ENCODE measurements around the gene ELL2.
"Not testable (repeated sequence)": the region's sequence is repeated elsewhere in the genome, so short reads cannot be mapped to it uniquely, and the experiment has no call there.

ELL2 gene

DNA sequence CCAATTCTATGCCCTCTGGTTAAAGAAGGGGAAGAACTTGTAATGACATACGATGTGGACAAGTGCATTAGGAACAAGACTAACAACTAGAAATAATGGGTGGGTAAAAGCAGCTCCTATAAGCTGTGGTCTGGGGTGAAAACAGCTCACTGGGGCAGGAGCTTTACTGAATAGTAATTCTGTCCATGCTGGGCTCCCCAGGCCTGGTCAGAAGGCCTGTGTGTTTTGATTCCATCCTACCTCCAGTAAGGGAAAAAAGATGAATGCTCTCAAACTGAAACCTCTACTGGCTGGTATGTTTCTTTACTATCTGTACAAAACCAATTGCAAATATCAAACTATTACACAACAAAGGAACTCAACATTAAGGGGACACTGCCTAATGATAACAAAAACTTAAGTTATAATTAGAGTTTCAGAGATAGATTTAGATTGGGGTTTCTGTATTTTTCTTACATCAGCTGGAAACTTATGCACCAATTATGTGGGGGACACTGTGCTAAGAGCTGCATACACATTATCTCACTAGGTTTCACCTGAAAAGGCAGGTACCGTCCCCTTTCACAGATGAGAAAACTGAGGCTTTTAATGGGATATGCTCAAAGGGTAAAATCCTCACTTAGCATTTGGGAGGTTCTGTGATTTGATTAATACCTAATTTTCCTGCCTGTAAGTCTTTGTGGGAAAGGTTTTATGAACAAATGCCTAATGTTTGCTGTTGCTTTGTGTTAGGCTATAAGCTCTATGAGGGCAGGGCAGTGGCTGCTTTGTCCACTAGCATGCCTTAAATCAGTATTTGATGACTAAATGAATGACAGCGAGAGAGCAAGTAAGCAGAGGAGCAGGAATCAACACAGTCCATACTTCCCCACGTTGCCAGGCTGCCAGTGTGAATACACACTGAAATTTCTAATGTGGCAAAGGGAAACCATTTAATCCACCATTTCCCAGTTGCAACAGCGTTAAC is 53.6 kb downstream of the ELL2 start:
- DNase-seq (ENCODE audit: low read depth) = no peak

DNA sequence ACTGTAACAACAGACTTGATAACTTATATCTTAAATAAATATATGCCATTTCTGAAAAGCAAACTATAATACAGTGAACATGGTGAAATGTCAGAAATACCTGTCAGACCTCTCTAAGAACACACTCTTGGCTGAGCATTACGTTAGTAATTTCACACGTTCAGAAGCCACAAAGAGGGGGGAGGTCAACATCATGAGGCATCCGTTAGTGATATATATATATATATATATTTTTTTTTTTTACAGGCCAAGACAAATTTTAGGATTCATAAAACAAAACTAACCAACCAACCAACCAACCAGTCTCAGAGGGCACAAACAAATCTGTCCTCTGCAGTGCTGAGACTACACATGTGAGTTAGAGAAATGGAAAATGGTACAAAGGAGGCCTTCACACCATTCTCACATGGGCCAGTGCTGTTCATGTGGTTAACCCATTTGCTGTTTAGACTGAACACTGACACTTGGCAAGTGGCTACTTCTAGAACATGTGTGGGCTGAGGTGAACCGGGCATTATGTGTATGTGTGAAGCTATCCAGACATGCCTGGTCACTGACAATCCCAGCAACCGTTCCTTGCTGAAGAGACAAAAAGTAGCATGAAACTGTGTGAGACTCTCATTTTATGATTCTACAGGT is 54.5 kb downstream of the ELL2 start:
- no peak for DNase-seq (ENCODE audit: low read depth)

- DNase-seq (ENCODE audit: low read depth) = not testable (repeated sequence)
Observed at GRCh38 chr5:95906398-95906797, 55.3 kb downstream of the ELL2 start.

GRCh38 chr5:95904827-95905226 is 56.8 kb downstream of the ELL2 start:
- no peak for DNase-seq (ENCODE audit: low read depth)

- DNase-seq (ENCODE audit: low read depth) = no peak
Observed at GRCh38 chr5:95903838-95904237, 57.8 kb downstream of the ELL2 start.

DNA sequence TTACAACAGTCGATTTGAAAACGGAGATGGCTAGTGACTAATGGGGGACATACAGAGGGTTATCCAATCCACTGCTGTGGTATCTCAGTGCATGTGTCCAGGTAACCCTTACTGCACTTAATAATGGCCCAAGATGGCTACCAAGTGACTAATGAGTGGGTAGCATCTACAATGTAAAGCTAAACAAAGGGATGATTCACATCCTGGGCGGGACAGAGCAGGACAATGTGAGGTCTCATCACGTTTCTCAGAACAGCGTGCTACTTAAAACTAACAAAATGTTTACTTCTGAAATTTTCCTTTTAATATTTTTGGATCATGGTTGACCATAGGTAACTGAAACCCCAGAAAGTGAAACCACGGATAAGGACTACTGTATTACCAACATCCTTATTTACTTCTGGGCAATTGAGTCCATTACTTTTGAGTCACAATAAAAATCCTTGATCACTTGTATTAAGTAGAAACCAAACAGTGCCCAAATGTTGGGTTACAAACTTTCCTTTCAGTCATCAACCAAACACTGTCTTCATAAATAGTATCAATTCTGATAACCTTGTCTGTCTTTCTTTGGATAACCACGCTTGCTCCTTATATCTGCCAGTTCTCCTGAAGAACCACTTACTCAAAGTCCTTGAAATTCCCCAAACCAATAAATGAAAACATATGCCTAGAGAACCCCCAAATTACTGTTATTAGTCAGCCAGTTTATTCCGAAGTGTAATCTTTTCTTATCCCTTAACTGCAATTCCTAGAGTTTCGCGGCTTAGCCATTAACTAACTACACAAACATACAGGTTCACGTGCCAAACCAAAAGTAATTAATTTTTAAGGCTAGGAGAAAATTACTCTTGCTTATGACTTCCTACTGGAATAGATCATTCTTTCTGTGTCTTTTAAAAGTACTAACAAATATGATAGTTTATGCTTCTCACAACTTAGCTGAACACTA is 59.7 kb downstream of the ELL2 start:
- DNase-seq (ENCODE audit: low read depth) = no peak

- no peak for DNase-seq (ENCODE audit: low read depth)
Observed at GRCh38 chr5:95900383-95900958, 61.2 kb downstream of the ELL2 start.

DNA sequence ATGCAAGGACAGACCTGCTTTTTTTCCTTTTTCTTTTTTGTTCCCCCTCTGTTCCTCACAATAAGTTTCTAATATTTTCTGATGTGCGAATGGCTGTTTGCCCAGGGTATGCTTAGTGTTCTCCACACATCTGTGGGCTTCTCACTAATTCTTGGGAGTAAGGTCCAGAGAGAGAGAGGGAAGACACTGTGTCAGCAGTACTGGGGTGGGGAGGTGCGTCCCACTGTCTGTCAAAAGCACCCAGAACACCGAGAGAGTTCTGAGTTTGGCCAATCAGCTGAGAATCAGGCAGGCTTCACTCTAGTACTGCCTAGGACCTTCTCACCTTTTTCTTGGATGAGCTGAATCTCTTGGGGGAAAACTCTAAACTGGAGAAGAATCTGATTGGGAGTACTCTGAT is 61.8 kb downstream of the ELL2 start:
- DNase-seq (ENCODE audit: low read depth) = no peak

DNA sequence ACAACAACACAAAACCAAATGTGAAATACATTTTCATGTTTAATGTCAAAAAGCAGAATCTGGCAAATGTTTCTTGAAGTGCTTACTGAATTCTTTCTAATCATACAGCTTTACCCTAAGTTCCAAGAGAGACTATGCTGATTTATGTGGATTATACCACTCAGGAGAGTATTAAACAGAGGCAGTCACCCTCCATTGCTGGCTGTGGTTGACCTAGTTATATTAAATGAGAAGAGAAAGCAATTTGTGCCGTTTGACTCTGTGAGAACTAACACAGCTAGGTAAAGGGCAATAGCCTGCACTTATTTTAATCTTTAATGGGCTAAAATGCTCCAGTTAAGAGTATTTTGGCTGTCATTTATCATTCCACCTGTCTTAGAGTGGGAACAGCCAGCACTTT is 62.6 kb downstream of the ELL2 start:
- DNase-seq (ENCODE audit: low read depth) = no peak

GRCh38 chr5:95895771-95896170 is 65.9 kb downstream of the ELL2 start:
- no peak for DNase-seq (ENCODE audit: low read depth)

DNA sequence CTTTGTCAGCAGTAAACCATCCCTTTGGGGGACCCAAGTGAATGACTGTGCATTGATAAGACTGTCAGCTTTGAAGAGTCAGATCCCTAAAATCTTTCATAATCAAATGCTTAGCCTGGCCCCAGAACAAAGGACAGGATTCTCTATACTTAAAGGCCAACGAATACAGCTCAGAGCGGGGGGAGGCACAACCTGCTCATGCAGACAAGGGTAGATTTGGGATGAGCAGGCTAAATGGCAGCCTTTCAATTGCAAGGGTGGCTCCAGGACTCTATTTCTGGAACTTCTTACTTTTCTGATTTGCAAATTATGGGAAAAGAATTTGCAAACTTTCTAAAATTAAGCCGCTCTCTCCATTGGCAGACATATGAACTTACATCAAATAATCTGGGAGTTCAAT is 66.4 kb downstream of the ELL2 start:
- no peak for DNase-seq (ENCODE audit: low read depth)

- DNase-seq (ENCODE audit: low read depth) = no peak
Observed at GRCh38 chr5:95892784-95893354, 68.8 kb downstream of the ELL2 start.

DNA sequence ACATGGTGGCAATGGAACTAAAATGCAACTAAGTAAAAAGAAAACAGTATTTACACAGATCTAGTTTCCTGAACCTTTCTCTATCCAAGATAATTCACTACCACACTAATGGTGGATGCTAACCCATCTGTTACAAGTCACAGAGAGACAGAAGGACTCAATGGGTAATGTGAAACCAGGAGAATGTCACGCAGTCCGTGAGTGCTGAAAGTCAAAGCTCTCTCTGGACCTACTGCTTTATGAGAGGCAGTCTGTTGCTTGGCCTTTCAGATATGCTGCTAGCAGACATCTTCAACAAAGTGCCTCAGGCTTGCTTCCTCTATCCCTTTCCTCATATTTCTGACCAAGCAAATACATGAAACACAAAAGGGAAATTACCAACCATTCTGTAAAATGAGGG is 70.2 kb downstream of the ELL2 start:
- DNase-seq (ENCODE audit: low read depth) = no peak

DNA sequence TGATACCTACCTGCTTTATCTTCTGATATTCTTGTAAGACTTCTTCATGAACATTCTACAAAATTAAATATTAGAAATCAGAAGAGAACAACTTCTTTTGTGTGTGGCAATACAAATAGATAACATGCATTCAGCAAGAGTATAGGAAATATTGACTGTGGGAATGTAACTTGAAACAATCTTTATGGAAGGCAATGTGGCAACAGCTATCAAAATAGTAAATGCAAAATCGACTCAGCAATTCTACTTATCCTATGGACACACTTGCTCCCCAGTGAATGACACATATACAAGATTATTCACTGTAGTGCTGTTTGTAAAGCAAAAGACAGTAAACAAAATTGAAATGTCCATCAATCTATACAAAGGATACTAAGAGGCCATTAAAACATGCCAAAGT is 72.6 kb downstream of the ELL2 start:
- no peak for DNase-seq (ENCODE audit: low read depth)

- DNase-seq (ENCODE audit: low read depth) = no peak
Observed at GRCh38 chr5:95887977-95888376, 73.7 kb downstream of the ELL2 start.

GRCh38 chr5:95886340-95887044 is 75.2 kb downstream of the ELL2 start:
- no peak for DNase-seq (ENCODE audit: low read depth)

DNA sequence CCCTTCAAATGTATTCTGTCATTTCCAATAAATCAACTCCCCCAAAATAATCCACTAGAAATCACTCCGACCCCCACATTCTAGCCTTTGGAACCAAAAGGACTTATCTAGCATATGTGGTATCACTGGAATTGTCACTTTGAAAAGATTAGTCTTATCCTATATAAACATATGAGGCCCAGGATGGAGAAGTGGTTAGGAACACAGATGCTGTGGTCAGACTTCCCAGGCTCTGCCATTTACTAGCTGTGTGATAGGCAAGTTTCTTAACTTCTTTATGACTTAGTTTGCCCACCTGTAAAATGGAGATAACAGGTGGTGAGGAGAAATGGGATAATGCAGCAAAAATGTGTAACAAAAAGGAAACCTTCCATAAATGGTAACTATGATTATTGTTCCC is 77.1 kb downstream of the ELL2 start:
- DNase-seq (ENCODE audit: low read depth) = no peak

DNA sequence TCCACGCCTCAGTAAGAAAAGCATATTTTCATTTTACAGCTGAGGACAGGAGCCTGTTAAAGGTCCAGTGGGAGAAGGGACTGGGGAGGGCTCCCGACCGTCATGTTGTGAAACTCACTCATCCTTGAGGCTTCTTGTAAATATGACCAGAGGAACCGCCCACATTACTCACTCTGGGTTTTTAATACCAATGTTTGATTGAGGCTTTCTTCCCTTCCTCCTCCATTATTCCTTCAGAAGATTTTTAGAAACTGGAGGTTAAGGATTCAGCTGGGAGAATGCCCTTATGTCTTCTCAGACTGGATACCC is 77.7 kb downstream of the ELL2 start:
- no peak for DNase-seq (ENCODE audit: low read depth)

DNA sequence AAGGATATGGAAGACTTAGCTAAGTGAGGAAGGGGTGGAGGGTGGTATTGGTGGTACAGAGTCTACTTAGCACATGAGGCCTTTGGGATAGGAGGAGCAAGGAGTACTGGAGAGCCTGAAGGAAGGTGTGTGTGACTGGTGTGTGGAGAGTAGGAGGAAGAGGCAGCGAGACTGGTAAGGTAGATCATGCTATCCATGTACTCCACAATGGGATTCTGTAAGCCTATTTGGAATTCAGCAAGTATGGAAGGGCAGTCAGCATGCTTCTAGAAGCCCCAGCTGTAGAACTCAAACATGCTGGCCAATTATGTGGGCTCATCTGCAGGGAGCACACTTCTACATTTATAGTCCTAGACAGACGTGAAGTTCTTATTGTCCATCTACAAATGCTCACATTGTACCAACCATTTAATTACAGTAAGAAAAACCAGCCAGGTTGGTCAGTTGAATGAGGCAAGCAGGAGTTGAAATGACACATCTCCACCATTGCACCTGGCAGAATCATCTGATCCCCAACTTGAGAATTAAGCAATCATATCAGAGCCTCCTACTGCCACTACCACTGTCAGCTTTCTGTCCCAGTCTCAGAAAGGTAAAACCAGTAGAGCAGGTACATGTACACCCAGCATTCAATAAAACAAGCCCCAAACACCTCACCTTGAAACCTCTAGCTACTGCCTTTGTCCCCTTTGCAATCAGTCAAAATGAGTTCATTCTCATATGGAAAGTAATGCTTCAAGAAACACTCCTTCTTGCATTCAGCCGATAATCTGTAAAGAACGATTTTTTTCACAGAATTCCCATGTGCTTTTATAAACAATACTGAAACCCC is 78.2 kb downstream of the ELL2 start:
- DNase-seq (ENCODE audit: low read depth) = no peak

DNA sequence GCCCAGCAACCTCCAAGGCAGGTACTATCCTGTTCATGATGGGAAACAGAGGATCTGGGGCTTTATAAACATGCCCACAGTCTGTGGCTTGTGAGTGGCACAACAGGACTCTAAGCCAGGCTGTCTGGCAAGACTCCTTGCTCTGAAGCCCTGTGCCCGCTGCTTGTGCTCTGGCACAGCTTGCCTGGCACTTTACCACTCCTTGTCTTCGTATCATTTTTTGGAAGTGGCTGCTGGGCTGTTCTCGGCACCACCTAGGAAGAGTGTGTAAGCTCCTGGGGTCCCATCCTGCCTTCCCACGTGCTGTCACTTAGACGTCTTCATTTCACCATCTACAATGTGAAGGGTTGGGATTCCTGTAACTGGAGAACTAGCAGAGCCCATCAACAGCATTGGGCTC is 79.8 kb downstream of the ELL2 start:
- no peak for DNase-seq (ENCODE audit: low read depth)
